BJ (cell line): ENCODE measurements around the gene TRMT2A. TPM values are rescaled to one million over a fixed set of nuclear protein-coding genes. Genes with fewer than 3 reads are reported as not detected.

Experiments used
- CTCF ChIA-PET: fragments of 350-600 bp; formaldehyde crosslinking; extraction: SDS; loops from one replicate; lab custom pipeline; 2021; ENCODE audit warnings: antibody characterized with exemption, inconsistent platforms; lab: Yijun Ruan, JAX
- POLR2A ChIA-PET: fragments of 300-600 bp; sonication (Branson Sonifier 250); formaldehyde crosslinking; extraction: SDS; loops from one replicate; lab custom pipeline; 2021; ENCODE audit warnings: antibody characterized with exemption; lab: Charles Lee
- DNase-seq: peaks from one replicate; pipeline ENCODE4 v3.0.0-alpha.2; 2011; ENCODE audit warnings: low read depth
- H3K27me3 ChIP-seq: 2 replicates; pipeline ENCODE4 v1.6.0; 2011; ENCODE audit warnings: low read length; ENCODE audit not compliant: control insufficient read depth, insufficient read depth
- H3K36me3 ChIP-seq: 2 replicates; pipeline ENCODE4 v1.5.1; 2011; ENCODE audit warnings: low read length; ENCODE audit not compliant: control insufficient read depth, insufficient read depth
- H3K4me3 ChIP-seq: 2 replicates; pipeline ENCODE4 v1.5.1; 2011; ENCODE audit warnings: low read depth, mild to moderate bottlenecking, control low read depth, low read length
- CTCF ChIP-seq: IDR thresholded peaks from 2 replicates; pipeline ENCODE4 v1.5.1; 2011; ENCODE audit warnings: low read depth, mild to moderate bottlenecking, control low read depth, inconsistent platforms, low read length, moderate library complexity; ENCODE audit not compliant: insufficient read depth
- polyA plus RNA-seq: library from polyadenylated mRNA; depleted of rRNA; stranded (reverse); fragments of >200 nt; gene quantifications from 2 replicates; pipeline ENCODE4 v1.2.3, GENCODE V29; 2011

The TRMT2A gene
- polyA plus RNA-seq, 1 experiment: 34.2 TPM

GRCh38 chr22:20089226-20089976 is 27.6 kb downstream of the TRMT2A start:
- TF ChIP-seq CTCF: no peak
- Histone ChIP-seq H3K27me3 (no peaks in the 10 kb centered on the region), H3K4me3 (no peak overlapping the region), H3K36me3 (peaks cover 59% of the 10 kb centered on the region)
- no peak for DNase-seq
- ChIA-PET POLR2A (no interaction called here), CTCF (interaction anchor here (0.6 kb wide), 1 partner anchor 233 kb away, joined by 5 read pairs; no protein-coding TSS in a partner anchor)

GRCh38 chr22:20088263-20088648 is 28.8 kb downstream of the TRMT2A start:
- H3K36me3 ChIP-seq: peaks cover 48% of the 10 kb centered on the region
- no peak overlapping the region for H3K4me3 ChIP-seq
- H3K27me3 ChIP-seq: no peaks in the 10 kb centered on the region
- ChIA-PET CTCF (no interaction called here), POLR2A (no interaction called here)
- no peak for TF ChIP-seq CTCF
- DNase-seq: no peak

- POLR2A ChIA-PET: no interaction called here
- Histone ChIP-seq H3K36me3 (peaks cover 47% of the 10 kb centered on the region), H3K27me3 (no peaks in the 10 kb centered on the region), H3K4me3 (no peak overlapping the region)
- DNase-seq: no peak
- no peak for TF ChIP-seq CTCF
- CTCF ChIA-PET: interaction anchor here (1.2 kb wide), 1 partner anchor 18 kb away, joined by 3 read pairs; no protein-coding TSS in a partner anchor
Measured at GRCh38 chr22:20087319-20088262, 29.4 kb downstream of the TRMT2A start.

GRCh38 chr22:20086763-20087162 is 30.3 kb downstream of the TRMT2A start:
- Histone ChIP-seq H3K4me3 (no peak overlapping the region), H3K27me3 (no peaks in the 10 kb centered on the region), H3K36me3 (peaks cover 39% of the 10 kb centered on the region)
- DNase-seq: no peak
- ChIA-PET POLR2A (no interaction called here), CTCF (interaction anchor here (1.2 to 1.5 kb wide), 2 partner anchors 10 to 19 kb away, joined by 3 to 5 read pairs; no protein-coding TSS in a partner anchor)
- TF ChIP-seq CTCF: no peak
